Erythroblast (primary cell): ENCODE measurements around the gene IWS1.
A peak's percentile ranks its signal among the peaks of the same experiment; 100 is the strongest.

Experiments used
- DNase-seq, 2 experiments: peaks; one replicate each; lab custom pipeline; 2025; lab: John Stamatoyannopoulos, UW
- GATA1 ChIP-seq: IDR thresholded peaks from 2 replicates; pipeline ENCODE4 v1.6.1; 2011; ENCODE audit warnings: low read depth, mild to moderate bottlenecking, control low read depth, low read length, moderate library complexity
- POLR2A ChIP-seq: IDR thresholded peaks from 2 replicates; pipeline ENCODE4 v1.6.1; 2011; ENCODE audit warnings: mild to moderate bottlenecking, low read length

The IWS1 gene

GRCh38 chr2:127510073-127510472, 16.2 kb downstream of the IWS1 start:
- no peak for TF ChIP-seq POLR2A
- TF ChIP-seq GATA1, result no peak
- DNase-seq, result no peak

- peak; percentile 54 to 76 for DNase-seq
These were observed 17.7 kb downstream of the IWS1 start for GRCh38 chr2:127508631-127509034.

GRCh38 chr2:127508023-127508630, 18.2 kb downstream of the IWS1 start:
- TF ChIP-seq POLR2A (no peak), GATA1 (no peak)
- no peak for DNase-seq

More at GRCh38 chr2:127508631-127509034, 17.7 kb downstream of the IWS1 start:
- no peak for TF ChIP-seq POLR2A
- no peak for TF ChIP-seq GATA1

- no peak for DNase-seq
- TF ChIP-seq GATA1, result no peak
- TF ChIP-seq POLR2A, result no peak
These were observed 19.8 kb downstream of the IWS1 start for GRCh38 chr2:127506510-127506909.

- TF ChIP-seq POLR2A (no peak), GATA1 (no peak)
- DNase-seq, result no peak
These were observed 21.5 kb downstream of the IWS1 start for GRCh38 chr2:127504552-127505430.

GRCh38 chr2:127503491-127503890, 22.8 kb downstream of the IWS1 start:
- TF ChIP-seq GATA1 (no peak), POLR2A (no peak)
- no peak for DNase-seq

- DNase-seq, result peak; percentile 12 to 52
- TF ChIP-seq GATA1, result no peak
These were observed 27.9 kb downstream of the IWS1 start for GRCh38 chr2:127498386-127498785.

- TF ChIP-seq GATA1 (no peak), POLR2A (no peak)
- DNase-seq, result no peak
These were observed 36.0 kb downstream of the IWS1 start for GRCh38 chr2:127490283-127490682.

- DNase-seq, result no peak
- no peak for TF ChIP-seq POLR2A
- TF ChIP-seq GATA1, result no peak
These were observed 39.8 kb downstream of the IWS1 start for GRCh38 chr2:127486247-127487058.

GRCh38 chr2:127485694-127486071, 40.6 kb downstream of the IWS1 start:
- DNase-seq, result no peak
- TF ChIP-seq POLR2A (no peak), GATA1 (no peak)

GRCh38 chr2:127485051-127485693, 41.1 kb downstream of the IWS1 start:
- TF ChIP-seq GATA1 (no peak), POLR2A (no peak)
- no peak for DNase-seq

- TF ChIP-seq GATA1 (no peak), POLR2A (no peak)
- DNase-seq, result no peak
These were observed 44.3 kb downstream of the IWS1 start for GRCh38 chr2:127482031-127482430.

- no peak for TF ChIP-seq POLR2A
- no peak for DNase-seq
These were observed 46.2 kb downstream of the IWS1 start for GRCh38 chr2:127479866-127480743.
